HG03066 (cell line): Measurements from ENCODE around the gene MCRIP2.
A peak's percentile ranks its signal among the peaks of the same experiment; 100 is the strongest.
"Not testable (repeated sequence)": the region's sequence is repeated elsewhere in the genome, so short reads cannot be mapped to it uniquely, and the experiment has no call there.

ENCODE experiments used
- ATAC-seq: cut with Tn5 transposase; IDR thresholded peaks from one replicate; pipeline ENCODE4 v1.9.1; 2021; ENCODE audit warnings: low read depth; ENCODE audit not compliant: unreplicated experiment

MCRIP2 gene

DNA sequence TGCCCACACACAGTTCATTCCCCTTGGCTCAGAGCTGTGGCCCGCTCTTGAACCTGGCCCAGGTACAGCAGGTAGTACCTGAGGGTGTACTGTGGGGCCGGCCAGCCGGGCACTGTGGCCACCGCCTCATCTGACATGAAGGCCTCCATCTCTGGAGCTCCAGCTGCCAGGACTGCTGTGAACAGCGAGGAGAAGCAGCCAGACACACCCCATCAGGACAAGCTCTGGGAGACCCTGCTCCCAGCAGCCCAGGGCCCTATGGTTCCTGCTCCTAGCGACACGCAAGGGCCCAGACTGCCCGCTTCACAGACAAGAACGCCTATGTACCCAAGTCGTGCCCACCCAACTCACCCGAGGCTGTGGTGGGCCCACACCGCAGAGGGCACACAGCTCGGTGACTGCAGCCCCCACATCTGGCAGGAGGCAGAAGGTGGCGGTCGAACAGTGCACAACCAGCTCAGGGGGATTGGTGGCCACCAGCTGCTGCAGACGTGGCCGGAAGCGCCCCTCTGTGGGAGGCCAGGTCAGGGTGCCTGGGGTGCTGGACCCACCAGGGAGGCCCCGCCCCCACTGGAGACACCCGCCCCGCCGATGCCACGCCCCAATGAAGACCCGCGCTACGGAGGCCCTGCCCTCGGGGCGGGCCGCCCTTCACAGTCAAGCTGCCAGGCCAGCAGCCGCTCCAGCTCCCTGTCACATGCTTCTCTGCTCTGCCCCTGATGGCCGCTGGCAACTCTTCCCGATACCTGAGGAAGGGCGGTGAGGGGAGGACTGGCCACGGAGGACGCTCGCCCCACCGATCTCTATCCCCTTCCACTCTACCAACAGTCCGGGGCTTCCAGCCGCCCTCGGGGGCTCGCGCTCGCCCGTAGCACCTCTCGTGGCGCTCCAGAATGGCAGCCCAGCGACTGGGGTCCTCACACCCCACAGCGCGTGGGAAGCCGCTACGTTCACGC lies 37.5 kb downstream of the MCRIP2 start:
- ATAC-seq = no peak

DNA sequence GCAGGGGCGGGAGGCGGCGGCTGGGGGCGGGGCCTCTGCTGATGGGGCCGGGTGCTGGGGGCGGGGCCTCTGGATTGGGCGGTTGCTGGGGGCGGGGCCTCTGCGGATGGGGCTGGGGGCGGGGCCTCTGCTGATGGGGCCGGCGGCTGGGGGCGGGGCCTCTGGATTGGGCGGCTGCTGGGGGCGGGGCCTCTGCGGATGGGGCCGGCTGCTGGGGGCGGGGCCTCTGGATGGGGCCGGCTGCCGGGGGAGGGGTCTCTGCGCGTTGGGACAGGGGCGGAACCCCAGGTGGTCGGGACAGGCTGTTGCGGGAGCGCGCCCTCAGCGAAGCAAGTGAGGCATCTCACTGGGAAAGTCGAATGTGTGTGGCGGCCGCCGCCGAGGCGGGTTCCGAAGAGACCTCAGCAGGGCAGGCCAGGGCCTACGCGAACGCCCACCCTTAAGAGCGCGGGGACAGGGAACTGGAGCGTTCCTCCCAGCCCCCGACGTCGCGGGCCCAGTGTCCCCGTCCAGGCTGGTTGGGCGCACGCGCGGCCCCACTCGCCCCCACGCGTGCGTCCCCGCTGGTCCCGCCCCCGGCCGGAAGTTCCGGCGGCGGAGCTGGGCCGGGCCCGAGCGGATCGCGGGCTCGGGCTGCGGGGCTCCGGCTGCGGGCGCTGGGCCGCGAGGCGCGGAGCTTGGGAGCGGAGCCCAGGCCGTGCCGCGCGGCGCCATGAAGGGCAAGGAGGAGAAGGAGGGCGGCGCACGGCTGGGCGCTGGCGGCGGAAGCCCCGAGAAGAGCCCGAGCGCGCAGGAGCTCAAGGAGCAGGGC lies 38.4 kb downstream of the MCRIP2 start, which contains the start of gene STUB1:
Gene STUB1 (plus strand): TSS at position 597 of the 811 bp plus-strand sequence. CDS start 116 bp downstream, at position 713.
- peak; percentile 39 for ATAC-seq

DNA sequence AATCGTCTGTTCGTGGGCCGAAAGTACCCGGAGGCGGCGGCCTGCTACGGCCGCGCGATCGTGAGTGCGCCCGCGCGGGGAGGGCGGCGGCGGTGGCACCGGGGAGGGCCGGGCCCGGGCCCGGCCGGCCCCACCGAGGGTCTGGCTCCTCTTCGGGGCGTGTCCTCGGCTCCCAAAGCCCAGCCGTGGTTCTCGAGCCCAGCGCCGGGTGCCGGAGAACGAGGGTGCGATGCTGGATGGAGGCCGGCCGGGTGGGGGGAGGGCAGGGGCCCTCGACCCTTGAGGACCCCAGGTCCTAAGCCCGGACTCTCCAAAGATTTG lies 39.0 kb downstream of the MCRIP2 start:
- ATAC-seq = no peak

DNA sequence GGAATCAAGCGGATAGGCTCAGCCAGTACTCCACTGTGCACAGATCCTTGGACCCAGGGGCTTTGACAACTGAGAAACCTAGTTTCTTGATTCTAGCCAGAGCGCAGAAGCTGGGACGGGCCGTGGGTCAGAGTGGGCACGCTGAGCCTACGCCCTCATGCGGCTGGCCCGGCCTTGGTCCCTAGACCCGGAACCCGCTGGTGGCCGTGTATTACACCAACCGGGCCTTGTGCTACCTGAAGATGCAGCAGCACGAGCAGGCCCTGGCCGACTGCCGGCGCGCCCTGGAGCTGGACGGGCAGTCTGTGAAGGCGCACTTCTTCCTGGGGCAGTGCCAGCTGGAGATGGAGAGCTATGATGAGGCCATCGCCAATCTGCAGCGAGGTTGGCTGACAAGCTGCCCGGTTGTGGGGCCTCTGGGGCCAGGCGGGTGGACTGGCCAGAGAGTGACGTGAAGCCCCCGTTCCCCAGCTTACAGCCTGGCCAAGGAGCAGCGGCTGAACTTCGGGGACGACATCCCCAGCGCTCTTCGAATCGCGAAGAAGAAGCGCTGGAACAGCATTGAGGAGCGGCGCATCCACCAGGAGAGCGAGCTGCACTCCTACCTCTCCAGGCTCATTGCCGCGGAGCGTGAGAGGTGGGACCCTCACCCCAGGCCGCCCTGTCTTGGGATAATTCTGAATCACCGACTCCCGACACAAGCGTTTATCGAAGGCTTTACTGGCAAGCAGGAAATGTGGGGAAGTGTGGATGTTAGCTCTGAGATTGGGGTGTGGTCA lies 39.5 kb downstream of the MCRIP2 start:
- ATAC-seq = no peak

DNA sequence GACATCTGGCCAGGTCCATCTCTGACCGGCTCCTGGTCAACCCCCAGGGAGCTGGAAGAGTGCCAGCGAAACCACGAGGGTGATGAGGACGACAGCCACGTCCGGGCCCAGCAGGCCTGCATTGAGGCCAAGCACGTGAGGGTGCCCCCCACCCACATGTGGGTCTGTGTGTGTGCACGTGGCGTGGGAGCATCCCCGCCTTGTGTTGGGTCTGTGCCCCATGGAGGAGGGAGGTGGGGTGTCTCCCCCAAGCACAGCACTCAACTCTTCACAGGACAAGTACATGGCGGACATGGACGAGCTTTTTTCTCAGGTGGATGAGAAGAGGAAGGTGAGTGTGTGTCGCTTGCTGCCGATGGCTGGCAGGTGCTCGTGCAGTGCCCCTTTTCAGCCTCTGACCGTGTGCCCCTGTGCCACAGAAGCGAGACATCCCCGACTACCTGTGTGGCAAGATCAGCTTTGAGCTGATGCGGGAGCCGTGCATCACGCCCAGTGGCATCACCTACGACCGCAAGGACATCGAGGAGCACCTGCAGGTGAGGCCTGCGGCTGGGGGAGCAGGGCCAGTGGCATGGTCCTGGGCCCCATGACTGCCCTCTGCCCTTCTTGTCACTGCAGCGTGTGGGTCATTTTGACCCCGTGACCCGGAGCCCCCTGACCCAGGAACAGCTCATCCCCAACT lies 40.3 kb downstream of the MCRIP2 start:
- no peak for ATAC-seq

DNA sequence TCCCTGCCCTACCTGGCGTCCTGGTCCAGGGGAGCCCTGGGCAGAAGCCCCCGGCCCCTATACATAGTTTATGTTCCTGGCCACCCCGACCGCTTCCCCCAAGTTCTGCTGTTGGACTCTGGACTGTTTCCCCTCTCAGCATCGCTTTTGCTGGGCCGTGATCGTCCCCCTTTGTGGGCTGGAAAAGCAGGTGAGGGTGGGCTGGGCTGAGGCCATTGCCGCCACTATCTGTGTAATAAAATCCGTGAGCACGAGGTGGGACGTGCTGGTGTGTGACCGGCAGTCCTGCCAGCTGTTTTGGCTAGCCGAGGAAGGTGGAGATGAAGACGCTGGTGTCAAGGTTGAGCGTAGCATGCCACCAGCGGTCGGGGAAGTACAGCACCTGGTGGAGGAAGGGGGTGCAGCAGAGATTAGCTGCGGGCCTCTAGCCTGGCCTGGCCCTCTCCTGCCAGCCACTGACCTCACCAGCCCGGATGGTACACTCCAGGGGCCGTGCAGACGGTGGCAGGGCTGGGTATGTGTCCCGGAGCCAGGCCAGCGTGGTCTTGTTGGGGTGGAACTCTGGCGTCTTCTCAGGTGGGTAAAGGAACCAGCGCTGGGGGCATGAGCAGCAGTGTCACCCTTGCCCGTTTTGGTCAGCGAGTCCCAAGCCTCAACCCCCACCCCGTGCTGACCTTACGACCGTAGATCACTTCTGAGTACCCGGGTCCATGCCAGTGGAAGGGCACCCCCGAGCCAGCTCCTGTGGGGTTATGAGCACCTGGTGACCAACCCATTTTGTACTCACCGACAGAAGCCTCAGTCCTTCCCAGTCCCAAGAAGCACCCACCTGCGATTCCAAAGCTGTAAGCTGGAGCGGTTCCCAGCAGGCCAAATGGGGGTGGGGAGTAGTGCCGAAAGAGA lies 41.1 kb downstream of the MCRIP2 start:
- ATAC-seq = no peak

DNA sequence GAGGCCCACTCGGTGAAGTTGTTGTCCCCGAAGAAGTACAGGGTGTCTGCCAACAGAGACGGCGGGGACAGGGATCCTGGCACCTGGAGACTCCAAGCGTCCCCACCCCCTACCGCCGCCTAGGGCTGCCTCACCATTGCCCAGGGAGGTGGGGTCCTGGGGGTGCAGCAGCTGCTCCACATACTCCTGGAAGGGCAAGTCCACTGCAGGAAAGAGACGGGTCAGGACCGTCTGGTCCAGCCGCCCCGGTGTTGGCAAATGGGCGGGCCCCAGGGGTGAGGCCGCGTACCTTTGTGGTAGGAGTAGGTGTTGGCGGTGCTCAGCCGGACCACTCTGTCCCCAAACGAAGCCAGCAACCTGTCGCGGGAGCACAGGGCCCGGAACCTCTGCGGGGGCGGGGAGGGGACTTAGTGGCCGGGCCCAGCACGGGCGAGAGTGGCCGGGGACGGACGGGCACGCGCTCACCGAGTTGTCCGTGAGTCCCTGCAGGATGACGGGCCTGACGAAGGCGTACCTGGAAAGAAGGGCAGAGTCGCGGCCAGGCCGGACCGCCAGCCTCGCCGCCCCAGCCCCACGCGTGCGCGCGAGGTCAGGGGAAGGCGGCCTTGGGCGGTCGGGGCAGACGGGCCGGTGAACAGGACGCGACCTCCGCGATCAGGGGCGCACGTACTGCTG lies 41.9 kb downstream of the MCRIP2 start:
- no peak for ATAC-seq

DNA sequence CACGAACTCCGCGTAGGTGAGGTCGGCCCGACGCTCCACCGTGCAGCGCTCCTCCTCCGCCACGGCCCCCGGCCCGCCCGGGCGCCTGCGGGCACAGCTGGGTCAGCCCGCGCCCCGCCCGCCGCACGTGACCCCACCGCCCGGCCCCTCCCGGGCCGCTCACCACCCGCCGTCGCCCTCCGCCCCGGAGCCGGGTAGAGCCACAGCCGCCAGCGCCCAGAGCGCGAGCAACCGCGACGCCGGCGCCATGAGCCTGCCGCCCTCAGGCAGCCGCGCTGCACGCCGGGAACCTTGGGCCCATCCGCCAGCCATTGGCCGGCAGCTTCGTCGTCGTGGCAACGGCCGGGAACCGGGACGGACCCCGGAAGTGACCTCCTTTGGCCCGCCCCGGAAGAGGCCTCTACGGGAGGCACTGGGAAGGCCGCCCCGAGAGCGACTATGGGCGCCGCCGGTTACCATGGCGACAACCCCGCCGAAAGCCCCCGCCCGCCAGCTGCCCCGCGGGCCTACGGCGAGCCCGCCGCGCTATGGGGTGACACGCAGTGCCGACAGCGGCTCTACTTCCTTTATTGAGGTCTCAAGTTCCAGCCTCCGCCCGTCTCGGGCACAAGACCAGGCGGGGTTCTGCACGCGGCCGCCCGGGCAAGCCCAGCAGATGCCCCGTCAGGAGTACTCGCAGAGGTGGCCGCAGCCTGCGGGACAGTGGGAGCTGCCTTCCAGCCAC lies 42.6 kb downstream of the MCRIP2 start, which contains the start of gene JMJD8:
Gene JMJD8 (minus strand): TSS at position 264 of the 724 bp plus-strand sequence. CDS start 15 bp downstream, at position 249.
- peak; percentile 66 for ATAC-seq

DNA sequence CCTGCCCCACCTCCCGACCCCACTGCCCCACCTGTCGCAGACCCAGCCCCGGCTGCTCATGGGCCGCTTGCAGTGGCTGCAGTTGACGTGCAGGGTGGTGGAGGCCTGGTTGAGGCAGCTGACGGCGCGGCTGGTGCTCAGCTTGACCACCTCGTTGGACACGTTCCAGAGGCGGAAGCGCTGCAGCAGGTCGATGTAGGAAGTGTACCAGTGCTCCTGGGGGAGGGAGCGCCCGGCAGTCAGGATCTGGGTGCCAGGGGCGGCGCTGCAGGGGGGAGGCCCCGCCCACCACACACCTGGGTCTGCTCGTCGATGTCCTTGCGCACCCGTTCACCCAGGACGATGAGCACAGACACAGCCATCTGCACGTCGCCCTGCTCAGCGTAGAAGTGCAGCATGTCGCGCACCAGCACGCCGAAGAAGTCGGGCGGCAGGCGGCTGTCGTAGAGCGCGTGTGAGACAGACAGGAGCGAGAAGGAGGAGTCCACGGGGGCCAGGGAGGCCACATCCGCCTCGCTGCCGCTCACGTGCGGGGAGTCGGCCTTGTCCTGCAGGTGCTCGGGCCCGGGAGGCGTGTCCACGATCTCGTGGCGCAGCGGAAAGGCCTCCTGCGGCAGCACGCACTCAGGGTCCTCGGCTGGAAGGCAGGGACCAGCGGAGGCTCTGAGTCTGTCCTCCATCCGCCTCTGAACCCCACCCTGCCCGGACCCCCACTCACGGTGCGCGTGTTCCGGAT lies 43.5 kb downstream of the MCRIP2 start:
- ATAC-seq = no peak

DNA sequence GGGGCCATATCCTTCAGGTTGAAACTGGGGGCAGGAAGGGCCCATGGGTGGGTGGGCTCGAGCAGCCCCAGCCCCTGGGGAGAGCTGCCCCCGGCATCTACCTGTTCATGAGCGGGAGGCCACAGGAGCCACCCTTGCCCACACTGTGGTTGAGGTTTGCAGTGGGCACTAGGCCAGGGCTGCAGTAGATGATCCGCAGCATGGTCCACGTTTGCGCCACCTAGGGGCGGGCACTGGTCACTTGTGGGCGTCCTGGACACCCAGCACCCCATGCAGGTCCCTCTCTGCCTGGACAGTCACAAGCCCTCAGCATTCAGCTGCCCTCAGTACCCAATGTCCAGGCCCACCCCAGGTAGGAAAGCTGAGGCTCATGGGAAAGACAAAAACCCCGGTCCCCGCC lies 44.3 kb downstream of the MCRIP2 start:
- ATAC-seq = no peak

DNA sequence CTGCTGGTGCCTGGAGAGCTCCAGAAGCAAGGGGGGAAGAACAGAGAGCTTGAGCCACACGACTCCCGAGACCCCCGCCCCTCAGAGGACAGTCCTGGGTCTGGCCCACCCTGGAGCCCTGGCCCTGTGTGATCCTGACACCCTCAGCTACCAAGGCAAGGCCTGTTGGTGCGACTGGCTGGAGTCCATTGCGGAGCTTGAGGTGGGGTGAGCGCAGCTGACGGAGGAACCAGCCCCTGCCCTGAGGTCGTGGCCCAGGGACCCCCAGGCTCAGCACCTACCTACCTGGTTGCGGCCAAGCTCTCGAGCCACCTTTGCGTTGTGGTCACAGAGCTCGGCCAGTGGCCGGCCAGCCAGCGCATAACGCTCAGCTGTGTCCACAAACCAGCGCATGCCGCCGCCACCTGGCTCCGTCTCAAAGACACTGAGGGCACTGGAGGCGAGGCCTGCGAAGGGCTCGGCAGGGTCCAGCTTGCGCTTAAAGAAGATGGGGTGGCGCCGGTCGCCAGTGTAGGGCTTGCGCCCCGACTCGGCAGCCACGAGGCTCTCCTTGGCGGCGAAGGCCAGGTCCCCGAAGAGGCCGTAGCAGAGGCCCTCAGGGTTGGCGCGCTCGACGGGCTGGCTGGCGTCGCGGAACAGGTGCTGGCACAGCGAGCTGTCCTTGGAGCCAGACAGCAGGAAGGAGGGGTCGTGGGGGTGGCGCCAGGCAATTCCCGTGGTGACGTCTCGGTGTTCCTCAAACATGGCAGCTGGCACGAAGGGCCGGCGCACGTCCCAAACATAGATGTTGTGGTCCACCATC lies 45.0 kb downstream of the MCRIP2 start:
- no peak for ATAC-seq

DNA sequence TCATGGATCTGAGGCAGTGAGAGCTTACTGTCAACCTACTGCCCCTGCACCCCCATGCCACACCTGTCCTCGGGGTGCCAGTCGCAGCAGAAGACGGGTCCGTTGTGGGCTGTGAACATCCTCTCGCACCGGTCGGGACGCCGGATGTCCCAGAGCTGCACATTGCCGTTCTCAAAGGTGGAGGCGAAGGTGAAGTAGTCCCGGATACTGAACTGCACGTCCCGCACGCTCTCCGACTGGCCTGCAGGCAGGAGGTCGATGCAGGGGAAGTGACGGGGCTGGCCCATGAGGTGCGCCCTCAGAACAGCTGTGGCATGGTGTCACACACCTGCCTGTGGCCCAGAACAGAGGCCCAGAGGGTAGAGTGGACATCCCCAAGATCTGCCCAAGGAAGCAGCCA lies 45.9 kb downstream of the MCRIP2 start:
- no peak for ATAC-seq

DNA sequence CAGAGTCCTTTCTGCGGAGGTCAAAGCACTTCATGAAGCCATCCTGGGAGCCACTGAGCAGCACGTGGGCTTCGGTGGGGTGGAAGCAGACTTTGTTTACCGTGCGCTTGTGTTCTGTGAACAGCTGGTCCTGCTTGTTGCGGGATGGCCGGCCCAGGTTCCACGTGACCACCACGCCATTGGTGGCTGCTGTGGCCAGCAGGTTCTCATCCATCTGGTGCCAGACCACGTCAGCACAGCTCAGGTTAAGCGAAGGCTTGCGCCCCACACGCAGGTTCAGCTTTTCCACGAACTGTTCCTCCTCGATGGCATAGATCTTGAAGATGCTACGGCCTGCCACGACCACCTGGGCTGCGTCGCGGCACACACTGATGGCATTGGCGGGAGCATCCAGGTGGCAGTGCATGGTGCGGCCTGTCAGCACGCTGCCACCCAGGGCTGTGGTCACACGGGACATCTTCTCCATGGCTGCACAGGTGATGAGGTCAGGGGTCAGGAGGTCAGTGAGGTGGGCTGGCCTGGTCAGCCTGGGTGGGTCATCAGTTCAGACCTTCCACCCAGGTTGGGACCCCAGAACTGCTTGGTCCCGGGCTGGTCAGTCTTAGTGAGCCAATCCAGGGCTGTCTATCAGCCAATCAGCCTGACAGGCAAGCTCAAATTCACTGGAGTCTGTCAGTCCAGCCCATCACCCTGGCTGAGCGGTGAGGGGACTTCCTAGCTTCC lies 47.7 kb downstream of the MCRIP2 start:
- no peak for ATAC-seq

DNA sequence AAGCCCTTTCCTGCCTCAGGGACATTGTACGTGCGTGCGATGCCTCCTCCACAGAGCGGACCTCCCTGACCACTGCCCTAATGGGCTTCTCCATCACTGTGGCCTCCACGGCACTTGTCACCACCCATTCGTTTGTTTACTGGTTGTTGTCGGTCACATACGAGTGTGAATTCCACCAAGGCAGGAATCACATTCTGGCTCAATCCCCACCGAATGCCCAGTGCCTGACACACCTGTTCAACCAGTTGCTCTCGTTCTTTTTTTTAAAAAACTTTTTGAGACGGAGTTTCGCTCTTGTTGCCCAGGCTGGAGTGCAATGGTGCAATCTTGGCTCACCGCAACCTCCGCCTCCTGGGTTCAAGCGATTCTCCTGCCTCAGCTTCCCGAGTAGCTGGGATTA lies 49.6 kb downstream of the MCRIP2 start:
- not testable (repeated sequence) for ATAC-seq

DNA sequence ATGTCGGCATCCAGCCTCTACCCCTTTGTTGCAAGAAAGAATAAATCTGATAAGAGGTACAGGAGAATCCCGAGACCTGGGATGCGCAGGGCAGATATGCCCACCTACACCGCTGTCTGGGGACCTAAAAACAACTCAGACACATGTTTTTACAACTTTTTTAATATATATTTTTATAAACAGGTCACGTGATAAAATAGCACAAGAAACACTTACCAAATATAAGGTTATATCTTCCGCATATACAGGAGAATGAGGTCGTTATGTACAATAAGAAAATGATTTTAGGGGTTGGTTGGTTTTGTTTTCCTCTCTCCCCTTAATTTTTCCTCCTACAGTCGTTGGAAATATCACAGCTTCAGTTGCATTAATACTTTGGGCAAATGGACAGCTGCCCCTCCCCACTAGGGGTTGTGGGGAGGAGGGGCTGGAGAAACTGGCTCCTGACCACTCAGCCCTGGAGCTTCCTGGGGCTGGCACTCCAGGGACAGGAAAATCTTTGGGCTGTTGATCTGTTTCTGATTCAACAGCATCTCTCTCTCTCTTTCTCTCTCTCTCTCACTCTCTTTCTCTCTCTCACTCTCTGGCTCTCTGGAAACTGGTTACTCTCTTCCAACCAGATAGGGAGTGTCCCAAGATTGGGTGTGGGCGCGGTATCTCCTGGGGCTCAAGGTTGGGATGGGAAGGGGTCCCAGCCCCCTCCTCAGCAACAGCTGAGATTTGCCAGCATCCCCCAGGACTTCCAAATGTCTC lies 50.9 kb downstream of the MCRIP2 start:
- ATAC-seq = no peak
